ENCODE results near the gene GIMD1. TPM values are rescaled to one million over a fixed set of nuclear protein-coding genes. Genes with fewer than 3 reads are reported as not detected.

GIMD1 gene
- total RNA-seq, 2 experiments from 2014 or later = not detected

GRCh38 chr4:106315968-106316772 lies 52.4 kb downstream of the GIMD1 start, which contains the start of the genes AIMP1 and TBCK:
Gene AIMP1, plus strand, starts transcription at chr4:106316550. Its CDS starts 8,460 bp downstream, at chr4:106325010.
Gene TBCK, minus strand, starts transcription at chr4:106316209. Its CDS starts 7,249 bp downstream, at chr4:106308960.
- Mint-ChIP-seq H3K27me3 (no peaks in the 10 kb centered on the region), H3K4me1 (ENCODE audit: low read depth) (peaks cover 26% of the 10 kb centered on the region), H3K9me3 (no peaks in the 10 kb centered on the region), H3K27ac (no peak within 1 kb of the TSS), H3K4me3 (no peak within 1 kb of the TSS), H3K36me3 (ENCODE audit: low read depth) (peaks cover 24% of the 10 kb centered on the region)
- ATAC-seq (ENCODE audit: poor library complexity) = peak; percentile 84
- H3K4me3 ChIP-seq (ENCODE audit: low read length) = peak within 1 kb of the TSS; percentile 81
- intact Hi-C loops (cut with DNase I, micrococcal nuclease) = loop anchor here (5.0 to 10.0 kb wide), 4 partner anchors 609 to 1619 kb away; partner anchors contain the start of genes CYP2U1 (in 1 of the 2), GSTCD (in 1 of the 2), INTS12 (in 1 of the 2) and PAPSS1 (in 1 of the 2)
- H3K27ac ChIP-seq (ENCODE audit: low read depth in 1 of 2, low read length in 2 of 2) = peak within 1 kb of the TSS; percentile 95 to 96
- ChIA-PET CTCF (no interaction called here), POLR2A (interaction anchor here (0.7 to 1.8 kb wide), 11 partner anchors 10 to 1405 kb away, joined by 3 to 11 read pairs (median 4); partner anchors contain the start of genes GSTCD, INTS12, PAPSS1 and PPA2)
- TF ChIP-seq CTCF (IDR thresholded peaks at IDR 0.05) = no peak
- no peaks in the 10 kb centered on the region for H3K27me3 ChIP-seq (ENCODE audit: control insufficient read depth in 1 of 2, insufficient read depth in 2 of 2, low read length in 2 of 2)
- H3K9me3 ChIP-seq (ENCODE audit: control insufficient read depth in 1 of 2, insufficient read depth in 1 of 2, low read length in 2 of 2) = peaks cover 0 to 7% of the 10 kb centered on the region in 2 experiments
- no peaks in the 10 kb centered on the region for H3K36me3 ChIP-seq (ENCODE audit: insufficient read depth, low read length)
- H3K4me1 ChIP-seq (ENCODE audit: insufficient read depth, low read length) = peaks cover 18% of the 10 kb centered on the region
- peak; percentile 78 to 96 (median 84) for DNase-seq

GRCh38 chr4:106315476-106315967 lies 53.1 kb downstream of the GIMD1 start:
- Histone ChIP-seq H3K27me3 (ENCODE audit: control insufficient read depth in 1 of 2, insufficient read depth in 2 of 2, low read length in 2 of 2) (no peaks in the 10 kb centered on the region), H3K4me1 (ENCODE audit: insufficient read depth, low read length) (peaks cover 18% of the 10 kb centered on the region), H3K27ac (ENCODE audit: low read depth in 1 of 2, low read length in 2 of 2) (peak overlapping the region; percentile 95 to 96), H3K4me3 (ENCODE audit: low read length) (peak overlapping the region; percentile 81), H3K9me3 (ENCODE audit: control insufficient read depth in 1 of 2, insufficient read depth in 1 of 2, low read length in 2 of 2) (peaks cover 0 to under 1% of the 10 kb centered on the region in 2 experiments), H3K36me3 (ENCODE audit: insufficient read depth, low read length) (no peaks in the 10 kb centered on the region)
- no peaks in the 10 kb centered on the region for H3K27me3 Mint-ChIP-seq
- CTCF ChIA-PET = no interaction called here
- H3K27ac Mint-ChIP-seq = no peak overlapping the region
- intact Hi-C loops (cut with DNase I, micrococcal nuclease) = loop anchor here (5.0 to 10.0 kb wide), 4 partner anchors 608 to 1619 kb away; partner anchors contain the start of genes CYP2U1 (in 1 of the 2), GSTCD (in 1 of the 2), INTS12 (in 1 of the 2) and PAPSS1 (in 1 of the 2)
- H3K4me3 Mint-ChIP-seq = no peak overlapping the region
- H3K9me3 Mint-ChIP-seq = no peaks in the 10 kb centered on the region
- ATAC-seq (ENCODE audit: poor library complexity) = peak; percentile 24
- peaks cover 18% of the 10 kb centered on the region for H3K36me3 Mint-ChIP-seq (ENCODE audit: low read depth)
- POLR2A ChIA-PET = interaction anchor here (0.7 to 1.8 kb wide), 12 partner anchors 9 to 1405 kb away, joined by 3 to 11 read pairs (median 4); partner anchors contain the start of genes GSTCD, INTS12, PAPSS1 and PPA2
- peak in 9 of 14 experiments; percentile 4 to 73 (median 38) for DNase-seq
- peaks cover 29% of the 10 kb centered on the region for H3K4me1 Mint-ChIP-seq (ENCODE audit: low read depth)
- no peak for TF ChIP-seq CTCF (IDR thresholded peaks at IDR 0.05)

- Histone ChIP-seq H3K36me3 (ENCODE audit: insufficient read depth, low read length) (no peaks in the 10 kb centered on the region), H3K9me3 (ENCODE audit: control insufficient read depth in 1 of 2, insufficient read depth in 1 of 2, low read length in 2 of 2) (no peaks in the 10 kb centered on the region), H3K4me1 (ENCODE audit: insufficient read depth, low read length) (peaks cover 18% of the 10 kb centered on the region), H3K27ac (ENCODE audit: low read depth in 1 of 2, low read length in 2 of 2) (peak overlapping the region; percentile 40 to 96), H3K27me3 (ENCODE audit: control insufficient read depth in 1 of 2, insufficient read depth in 2 of 2, low read length in 2 of 2) (no peaks in the 10 kb centered on the region), H3K4me3 (ENCODE audit: low read length) (peak overlapping the region; percentile 81)
- ChIA-PET POLR2A (interaction anchor here (0.7 to 1.8 kb wide), 5 partner anchors 8 to 1406 kb away, joined by 3 to 11 read pairs (median 4); partner anchors contain the start of genes GSTCD, INTS12 and PAPSS1), CTCF (no interaction called here)
- Mint-ChIP-seq H3K27me3 (no peaks in the 10 kb centered on the region), H3K9me3 (no peaks in the 10 kb centered on the region), H3K36me3 (ENCODE audit: low read depth) (peaks cover 12% of the 10 kb centered on the region), H3K4me3 (no peak overlapping the region), H3K27ac (no peak overlapping the region), H3K4me1 (ENCODE audit: low read depth) (peaks cover 34% of the 10 kb centered on the region)
- ATAC-seq (ENCODE audit: poor library complexity) (no peak), DNase-seq (peak in 2 of 14 experiments; percentile 9 to 12)
- intact Hi-C loops (cut with DNase I, micrococcal nuclease) = loop anchor here (5.0 to 10.0 kb wide), 5 partner anchors 608 to 1620 kb away; partner anchors contain the start of genes CYP2U1 (in 1 of the 2), GSTCD (in 1 of the 2), INTS12 (in 1 of the 2) and PAPSS1 (in 1 of the 2)
- TF ChIP-seq CTCF (IDR thresholded peaks at IDR 0.05) = no peak
Observed at GRCh38 chr4:106314960-106315359, 53.6 kb downstream of the GIMD1 start.
